ENCODE data around the gene INPP5E. TPM values are rescaled to one million over a fixed set of nuclear protein-coding genes. Genes with fewer than 3 reads are reported as not detected.
"Not testable (repeated sequence)": the region's sequence is repeated elsewhere in the genome, so short reads cannot be mapped to it uniquely, and the experiment has no call there.

The INPP5E gene
- total and polyA plus RNA-seq, 11 donors, result 6.4 to 11.7 (median 9.3) TPM

GRCh38 chr9:136409557-136410455 lies 29.8 kb downstream of the INPP5E start:
- no peaks in the 10 kb centered on the region for H3K27me3 ChIP-seq
- TF ChIP-seq, protein P1, sequence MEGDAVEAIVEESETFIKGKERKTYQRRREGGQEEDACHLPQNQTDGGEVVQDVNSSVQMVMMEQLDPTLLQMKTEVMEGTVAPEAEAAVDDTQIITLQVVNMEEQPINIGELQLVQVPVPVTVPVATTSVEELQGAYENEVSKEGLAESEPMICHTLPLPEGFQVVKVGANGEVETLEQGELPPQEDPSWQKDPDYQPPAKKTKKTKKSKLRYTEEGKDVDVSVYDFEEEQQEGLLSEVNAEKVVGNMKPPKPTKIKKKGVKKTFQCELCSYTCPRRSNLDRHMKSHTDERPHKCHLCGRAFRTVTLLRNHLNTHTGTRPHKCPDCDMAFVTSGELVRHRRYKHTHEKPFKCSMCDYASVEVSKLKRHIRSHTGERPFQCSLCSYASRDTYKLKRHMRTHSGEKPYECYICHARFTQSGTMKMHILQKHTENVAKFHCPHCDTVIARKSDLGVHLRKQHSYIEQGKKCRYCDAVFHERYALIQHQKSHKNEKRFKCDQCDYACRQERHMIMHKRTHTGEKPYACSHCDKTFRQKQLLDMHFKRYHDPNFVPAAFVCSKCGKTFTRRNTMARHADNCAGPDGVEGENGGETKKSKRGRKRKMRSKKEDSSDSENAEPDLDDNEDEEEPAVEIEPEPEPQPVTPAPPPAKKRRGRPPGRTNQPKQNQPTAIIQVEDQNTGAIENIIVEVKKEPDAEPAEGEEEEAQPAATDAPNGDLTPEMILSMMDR (IDR thresholded peaks at IDR 0.05), result no peak
- TF ChIP-seq POLR2A (IDR thresholded peaks at IDR 0.05), result no peak
- H3K36me3 ChIP-seq, result peaks cover 0 to 62% (median 55%) of the 10 kb centered on the region in 9 donors
- WGBS, 4 donors, result 11 to 18% (median 14%) methylated on average over 41 to 71 of the region's 71 CpGs
- DNase-seq, result peak in 2 of 5 donors; percentile 44 to 70
- H3K9me3 ChIP-seq, result no peaks in the 10 kb centered on the region
- H3K4me3 ChIP-seq, result peak overlapping the region; percentile 48 to 100 (median 76)
- peak; percentile 10 to 29 (median 26) for ATAC-seq
- intact Hi-C loops (cut with DNase I), result loop anchor here in 1 of 10 donors (10.0 kb wide), 1 partner anchor 75 kb away; no protein-coding TSS in a partner anchor
- H3K4me1 ChIP-seq, result peaks cover 2 to 37% (median 24%) of the 10 kb centered on the region in 12 donors
- H3K27ac ChIP-seq, result peak overlapping the region in 11 of 12 donors; percentile 70 to 90 (median 82)

GRCh38 chr9:136407911-136408310 lies 31.7 kb downstream of the INPP5E start:
- ATAC-seq (no peak), DNase-seq (no peak)
- Histone ChIP-seq H3K4me3 (no peak overlapping the region), H3K27me3 (no peaks in the 10 kb centered on the region), H3K9me3 (no peaks in the 10 kb centered on the region), H3K4me1 (peaks cover 2 to 49% (median 24%) of the 10 kb centered on the region in 12 donors), H3K36me3 (peaks cover 0 to 55% (median 50%) of the 10 kb centered on the region in 9 donors), H3K27ac (no peak overlapping the region)
- TF ChIP-seq POLR2A (IDR thresholded peaks at IDR 0.05), result no peak
- TF ChIP-seq, protein P1 (IDR thresholded peaks at IDR 0.05), result no peak
- 74 to 90% (median 85%) methylated on average over 7 of the region's 7 CpGs for WGBS, 4 donors
- intact Hi-C loops (cut with DNase I), result loop anchor here in 1 of 10 donors (10.0 kb wide), 1 partner anchor 73 kb away; no protein-coding TSS in a partner anchor

DNA sequence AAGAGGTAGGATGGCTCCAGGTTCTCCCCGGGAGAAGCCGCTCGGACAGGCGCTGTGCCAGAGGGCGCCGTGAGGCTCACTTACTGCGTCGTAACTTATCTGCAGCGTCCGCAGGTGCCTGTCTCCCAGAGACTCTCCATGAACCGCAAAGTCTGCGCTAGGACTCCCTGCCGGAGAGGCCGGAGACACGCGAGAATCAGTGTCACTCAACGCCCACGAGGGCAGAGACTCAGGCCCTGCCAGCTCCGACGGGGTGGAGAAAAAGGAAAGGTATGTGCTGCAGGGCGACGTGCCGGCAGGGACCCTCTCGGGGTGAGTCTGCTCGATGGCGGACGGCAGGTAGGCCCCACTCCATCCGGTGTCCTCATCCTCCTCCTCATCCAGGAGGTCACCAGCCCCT lies 32.6 kb downstream of the INPP5E start:
- not testable (repeated sequence) for H3K4me3 ChIP-seq, H3K27ac ChIP-seq, H3K9me3 ChIP-seq, ATAC-seq, DNase-seq, H3K27me3 ChIP-seq
- Histone ChIP-seq H3K4me1 (peaks cover 2 to 45% (median 22%) of the 10 kb centered on the region in 12 donors), H3K36me3 (peaks cover 0 to 53% (median 50%) of the 10 kb centered on the region in 9 donors)
- intact Hi-C loops (cut with DNase I), result loop anchor here in 1 of 10 donors (10.0 kb wide), 1 partner anchor 72 kb away; no protein-coding TSS in a partner anchor
- WGBS, 4 donors, result 92 to 94% (median 93%) methylated on average over 28 of the region's 28 CpGs

DNA sequence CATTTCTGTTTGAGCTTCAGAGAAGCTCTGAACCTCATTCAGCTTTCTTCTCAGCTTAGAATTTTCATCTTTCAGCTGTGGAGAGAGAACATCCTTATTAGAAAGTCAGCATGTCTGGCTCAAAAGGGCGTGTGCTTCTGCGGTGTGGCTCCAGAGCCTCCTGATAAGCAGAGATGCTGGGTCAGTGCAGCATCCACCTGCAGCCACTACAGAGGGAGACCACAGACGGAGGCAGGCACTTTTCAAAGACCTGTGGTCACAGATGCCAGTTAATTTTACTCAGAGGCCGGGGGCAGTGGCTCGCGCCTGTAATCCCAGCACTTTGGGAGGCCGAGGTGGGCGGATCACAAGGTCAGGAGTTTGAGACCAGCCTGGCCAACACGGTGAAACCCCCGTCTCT lies 33.7 kb downstream of the INPP5E start:
- 85 to 94% (median 91%) methylated on average over 10 of the region's 10 CpGs for WGBS, 4 donors
- not testable (repeated sequence) for H3K27me3 ChIP-seq, H3K4me3 ChIP-seq, DNase-seq, H3K9me3 ChIP-seq, ATAC-seq, H3K27ac ChIP-seq
- intact Hi-C loops (cut with DNase I), result loop anchor here in 1 of 10 donors (10.0 kb wide), 1 partner anchor 71 kb away; no protein-coding TSS in a partner anchor
- Histone ChIP-seq H3K4me1 (peaks cover 0 to 34% (median 11%) of the 10 kb centered on the region in 12 donors), H3K36me3 (peaks cover 0 to 58% (median 51%) of the 10 kb centered on the region in 9 donors)

DNA sequence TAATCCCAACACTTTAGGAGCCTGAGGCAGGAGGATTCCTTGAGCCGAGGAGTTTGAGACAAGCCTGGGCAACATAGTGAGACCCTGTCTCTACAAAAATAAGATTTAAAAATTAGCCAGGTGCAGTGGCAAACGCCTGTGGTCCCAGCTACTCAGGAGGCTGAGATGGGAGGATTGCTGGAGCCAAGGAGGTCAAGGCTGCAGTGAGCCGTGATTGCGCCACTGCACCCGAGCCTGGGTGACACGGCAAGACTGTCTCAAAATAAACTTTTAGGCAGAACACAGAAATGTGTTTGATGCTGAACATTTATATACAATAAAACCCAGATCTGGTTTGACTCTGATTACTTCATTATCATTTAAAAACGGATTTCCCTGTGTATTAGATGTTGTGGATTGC lies 34.2 kb downstream of the INPP5E start:
- no peak overlapping the region for H3K27ac ChIP-seq
- peaks cover 0 to 58% (median 51%) of the 10 kb centered on the region in 9 donors for H3K36me3 ChIP-seq
- intact Hi-C loops (cut with DNase I), result loop anchor here in 1 of 10 donors (10.0 kb wide), 1 partner anchor 71 kb away; no protein-coding TSS in a partner anchor
- H3K4me3 ChIP-seq, result no peak overlapping the region
- no peaks in the 10 kb centered on the region for H3K27me3 ChIP-seq
- DNase-seq, result no peak
- WGBS, 4 donors, result 85 to 89% (median 87%) methylated on average over 7 of the region's 7 CpGs
- no peaks in the 10 kb centered on the region for H3K9me3 ChIP-seq
- H3K4me1 ChIP-seq, result peaks cover 0 to 37% (median 13%) of the 10 kb centered on the region in 12 donors
- ATAC-seq, result no peak
- TF ChIP-seq, protein P1 (IDR thresholded peaks at IDR 0.05), result no peak
- TF ChIP-seq POLR2A (IDR thresholded peaks at IDR 0.05), result no peak

All from heart left ventricle (tissue), 16 donors.